Endothelial cell of umbilical vein (primary cell): ENCODE data around the gene PTOV1. TPM values are rescaled to one million over a fixed set of nuclear protein-coding genes. Genes with fewer than 3 reads are reported as not detected.

Experiments
- BruUV-seq: library from RNA; stranded (reverse); fragments of 400-500 nt; replicated peaks from 2 replicates; lab custom pipeline; 2021; lab: Mats Ljungman, UMichigan
- CTCF ChIA-PET: fragments of 300-600, 350-600 bp; sonication (Branson Sonifier 250); formaldehyde crosslinking; loops from one replicate; lab custom pipeline; 2021; ENCODE audit warnings: antibody characterized with exemption, inconsistent platforms; lab: Charles Lee
- POLR2A ChIA-PET: fragments of 300-600, 350-600 bp; sonication (Branson Sonifier 250); formaldehyde crosslinking; loops from one replicate; lab custom pipeline; 2021; ENCODE audit warnings: antibody characterized with exemption, inconsistent platforms; lab: Charles Lee
- DNase-seq: peaks from one replicate; pipeline ENCODE4 v3.0.0-alpha.2; 2011; ENCODE audit warnings: low read depth, low spot score
- FAIRE-seq: peaks from 2 replicates; lab custom pipeline; 2011; peaks lifted over from hg19 to GRCh38; lab: Jason Lieb, UNC
- H2AFZ ChIP-seq: 2 replicates; pipeline ENCODE4 v1.6.0; 2012; ENCODE audit warnings: low read depth, low read length, control low read depth, inconsistent platforms
- H3K27ac ChIP-seq: 2 replicates; pipeline ENCODE4 v1.5.1; 2011; ENCODE audit warnings: low read depth, mild to moderate bottlenecking, control low read depth, low read length, moderate library complexity; ENCODE audit not compliant: insufficient read depth
- H3K27me3 ChIP-seq, 2 experiments: 2 replicates each; pipeline versions ENCODE4 v1.6.0 to v1.6.1; 2011; ENCODE audit warnings: low read length in 2 of 2, mixed read lengths in 1 of 2; ENCODE audit not compliant: control insufficient read depth in 2 of 2, insufficient read depth in 2 of 2
- H3K36me3 ChIP-seq, 2 experiments: 2 replicates in 1 of 2; 3 replicates in 1 of 2; pipeline ENCODE4 v1.5.1; 2011; ENCODE audit warnings: low read length in 2 of 2, mild to moderate bottlenecking in 1 of 2, moderate library complexity in 1 of 2; ENCODE audit not compliant: control insufficient read depth in 2 of 2, insufficient read depth in 2 of 2; ENCODE audit errors: extremely low read depth in 1 of 2
- H3K4me1 ChIP-seq: 3 replicates; pipeline ENCODE4 v1.5.1; 2011; ENCODE audit warnings: mild to moderate bottlenecking, low read length; ENCODE audit not compliant: control insufficient read depth, insufficient read depth; ENCODE audit errors: extremely low read depth
- H3K4me2 ChIP-seq: 2 replicates; pipeline ENCODE4 v1.6.1; 2011; ENCODE audit warnings: low read length, control low read depth, mixed read lengths; ENCODE audit not compliant: insufficient read depth
- H3K4me3 ChIP-seq, 3 experiments: fragments of 200-600 bp in 1 of 3; sonication (generic), shearing (Covaris generic) in 1 of 3; replicated peaks in 1 of 3; 2 replicates each; pipeline ENCODE4 v1.5.1; 2011 to 2016; ENCODE audit warnings: control low read depth in 3 of 3, low read length in 3 of 3, mild to moderate bottlenecking in 2 of 3, inconsistent platforms in 1 of 3, low read depth in 1 of 3, moderate library complexity in 1 of 3; ENCODE audit not compliant: insufficient read depth in 1 of 3
- H3K79me2 ChIP-seq: 2 replicates; pipeline ENCODE4 v1.6.0; 2012; ENCODE audit warnings: low read length, inconsistent platforms; ENCODE audit not compliant: control insufficient read depth, insufficient read depth
- H3K9ac ChIP-seq: replicated peaks from 2 replicates; pipeline ENCODE3; 2011; ENCODE audit warnings: low read length, control low read depth; ENCODE audit not compliant: insufficient read depth; ENCODE audit errors: extremely low read depth
- H3K9me1 ChIP-seq: replicated peaks from 3 replicates; pipeline ENCODE4 v1.6.0; 2011; ENCODE audit warnings: mild to moderate bottlenecking, low read length; ENCODE audit not compliant: control insufficient read depth, insufficient read depth; ENCODE audit errors: extremely low read depth
- H3K9me3 ChIP-seq: replicated peaks from 2 replicates; pipeline ENCODE4 v1.5.1; 2012; ENCODE audit warnings: low read length, inconsistent platforms; ENCODE audit not compliant: control insufficient read depth, insufficient read depth
- H4K20me1 ChIP-seq: replicated peaks from 2 replicates; pipeline ENCODE3; 2011; ENCODE audit warnings: mild to moderate bottlenecking, low read length; ENCODE audit not compliant: control insufficient read depth, insufficient read depth; ENCODE audit errors: extremely low read depth
- EZH2 ChIP-seq: IDR thresholded peaks from 2 replicates; pipeline ENCODE4 v1.6.1; 2012; ENCODE audit warnings: borderline replicate concordance, low read depth, mild to moderate bottlenecking, moderate library complexity, low read length, inconsistent platforms; ENCODE audit not compliant: severe bottlenecking
- FOS ChIP-seq: IDR thresholded peaks from 2 replicates; pipeline ENCODE4 v1.6.1; 2011; ENCODE audit warnings: mild to moderate bottlenecking, low read length, moderate library complexity, borderline replicate concordance; ENCODE audit not compliant: insufficient read depth
- GATA2 ChIP-seq: IDR thresholded peaks from 2 replicates; pipeline ENCODE4 v1.7.0; 2011; ENCODE audit warnings: low read depth, mild to moderate bottlenecking, moderate library complexity, mixed read lengths, low read length; ENCODE audit not compliant: insufficient read length, insufficient read depth
- JUN ChIP-seq: IDR thresholded peaks from 2 replicates; pipeline ENCODE4 v1.6.1; 2011; ENCODE audit warnings: borderline replicate concordance, low read depth; ENCODE audit not compliant: insufficient read length, insufficient read depth
- MAX ChIP-seq: IDR thresholded peaks from 2 replicates; pipeline ENCODE4 v1.6.1; 2011; ENCODE audit not compliant: insufficient read depth, insufficient read length
- MYC ChIP-seq: IDR thresholded peaks from one replicate; pipeline ENCODE4 v1.6.1; 2011; ENCODE audit warnings: mild to moderate bottlenecking, low read depth, low read length
- POLR2A ChIP-seq: IDR thresholded peaks from 2 replicates; pipeline ENCODE4 v1.6.1; 2012; ENCODE audit warnings: low read depth, mild to moderate bottlenecking, control low read depth, low read length
- POLR2AphosphoS5 ChIP-seq: IDR thresholded peaks from 2 replicates; pipeline ENCODE4 v1.6.1; 2012; ENCODE audit warnings: low read depth, mild to moderate bottlenecking, control low read depth, low read length, moderate library complexity; ENCODE audit not compliant: insufficient read depth
- dilution Hi-C: fragments of 300-500 bp; cut with MboI; formaldehyde crosslinking; loops from one replicate; pipeline ENCODE4 v1.15.0; 2019; ENCODE audit warnings: low sequenced_read_pairs; ENCODE audit not compliant: extremely low pct_ligation_motif_present
- intact Hi-C: fragments of 100-400 bp; cut with micrococcal nuclease; formaldehyde crosslinking; loops from one replicate; pipeline ENCODE4 v1.10.0; 2022
- polyA plus RNA-seq, 4 experiments: library from polyadenylated mRNA; depleted of rRNA in 3 of 4; stranded (reverse) in 3 of 4; unstranded in 1 of 4; fragments of >200 nt; gene quantifications; 2 replicates each; pipeline versions ENCODE4 v1.2.1 to v1.2.3, GENCODE V29; 2011 to 2012; ENCODE audit warnings: missing spikeins in 1 of 4
- total RNA-seq: library from RNA; stranded (reverse); gene quantifications from 2 replicates; pipeline ENCODE4 v1.2.3, GENCODE V29; 2021
- TF ChIP-seq, protein P1 (sequence below), 2 donors: IDR thresholded peaks; 1 replicate in 1 of 2; 2 replicates in 1 of 2; pipeline ENCODE4 v1.5.1; 2011; ENCODE audit warnings: low read length in 2 of 2, mild to moderate bottlenecking in 2 of 2, moderate library complexity in 2 of 2, control low read depth in 1 of 2, inconsistent platforms in 1 of 2, low read depth in 1 of 2; ENCODE audit not compliant: insufficient read depth in 1 of 2; ENCODE audit errors: extremely low read depth in 1 of 2

The PTOV1 gene
- total and polyA plus RNA-seq, 2 donors (not counting 3 experiments of a cell fraction or from before 2014, with no cell fraction given): 116 to 184 TPM

DNA sequence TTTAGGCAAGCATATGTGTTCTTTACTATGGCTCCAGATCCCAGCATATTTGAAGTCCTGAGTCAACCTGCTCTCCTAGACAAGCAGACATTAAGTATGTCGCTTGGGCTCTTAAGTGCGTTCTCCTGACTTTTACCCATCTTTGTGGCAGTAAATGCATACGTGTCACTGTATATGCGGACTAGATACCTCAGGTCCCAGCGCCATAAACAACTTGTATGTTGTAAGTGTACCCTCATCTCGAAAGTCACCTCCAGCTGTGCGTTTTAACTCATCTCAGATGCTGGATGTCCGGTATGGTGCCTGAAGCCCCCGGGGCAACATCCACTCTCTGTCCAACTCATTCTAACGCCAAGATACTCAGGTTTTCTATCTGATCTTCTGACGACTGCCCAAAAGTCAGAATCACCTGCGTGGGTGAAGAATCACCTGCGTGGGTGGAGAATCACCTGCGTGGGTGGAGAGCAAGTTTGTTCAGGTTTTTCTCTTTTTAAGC lies 1.7 kb downstream of the PTOV1 start:
- Histone ChIP-seq H3K27ac (no peak overlapping the region), H3K4me1 (peaks cover 24% of the 10 kb centered on the region), H3K36me3 (peaks cover 2 to 24% of the 10 kb centered on the region in 2 experiments), H3K9me1 (no peaks in the 10 kb centered on the region), H3K4me3 (peak overlapping the region in 2 of 3 experiments; percentile 57 to 67), H4K20me1 (no peaks in the 10 kb centered on the region), H3K9ac (no peak overlapping the region), H3K79me2 (peaks cover 25% of the 10 kb centered on the region), H3K27me3 (no peaks in the 10 kb centered on the region), H2AFZ (no peak overlapping the region), H3K4me2 (peak overlapping the region; percentile 40), H3K9me3 (no peaks in the 10 kb centered on the region)
- POLR2A ChIA-PET: interaction anchor here (0.6 kb wide), 1 partner anchor 261 kb away, joined by 3 read pairs; no protein-coding TSS in a partner anchor
- BruUV-seq: TSS peak; percentile 45
- DNase-seq: no peak
- TF ChIP-seq GATA2: no peak
- no peak for TF ChIP-seq JUN
- no peak for TF ChIP-seq MYC
- TF ChIP-seq, protein P1, sequence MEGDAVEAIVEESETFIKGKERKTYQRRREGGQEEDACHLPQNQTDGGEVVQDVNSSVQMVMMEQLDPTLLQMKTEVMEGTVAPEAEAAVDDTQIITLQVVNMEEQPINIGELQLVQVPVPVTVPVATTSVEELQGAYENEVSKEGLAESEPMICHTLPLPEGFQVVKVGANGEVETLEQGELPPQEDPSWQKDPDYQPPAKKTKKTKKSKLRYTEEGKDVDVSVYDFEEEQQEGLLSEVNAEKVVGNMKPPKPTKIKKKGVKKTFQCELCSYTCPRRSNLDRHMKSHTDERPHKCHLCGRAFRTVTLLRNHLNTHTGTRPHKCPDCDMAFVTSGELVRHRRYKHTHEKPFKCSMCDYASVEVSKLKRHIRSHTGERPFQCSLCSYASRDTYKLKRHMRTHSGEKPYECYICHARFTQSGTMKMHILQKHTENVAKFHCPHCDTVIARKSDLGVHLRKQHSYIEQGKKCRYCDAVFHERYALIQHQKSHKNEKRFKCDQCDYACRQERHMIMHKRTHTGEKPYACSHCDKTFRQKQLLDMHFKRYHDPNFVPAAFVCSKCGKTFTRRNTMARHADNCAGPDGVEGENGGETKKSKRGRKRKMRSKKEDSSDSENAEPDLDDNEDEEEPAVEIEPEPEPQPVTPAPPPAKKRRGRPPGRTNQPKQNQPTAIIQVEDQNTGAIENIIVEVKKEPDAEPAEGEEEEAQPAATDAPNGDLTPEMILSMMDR (IDR thresholded peaks at IDR 0.05; ENCODE audit: extremely low read depth in 1 of 2, insufficient read depth in 1 of 2, low read depth in 1 of 2, low read length in 2 of 2): no peak
- intact Hi-C loops (no loop called here), dilution Hi-C loops (no loop called here)
- FAIRE-seq: no peak
- CTCF ChIA-PET: no interaction called here

DNA sequence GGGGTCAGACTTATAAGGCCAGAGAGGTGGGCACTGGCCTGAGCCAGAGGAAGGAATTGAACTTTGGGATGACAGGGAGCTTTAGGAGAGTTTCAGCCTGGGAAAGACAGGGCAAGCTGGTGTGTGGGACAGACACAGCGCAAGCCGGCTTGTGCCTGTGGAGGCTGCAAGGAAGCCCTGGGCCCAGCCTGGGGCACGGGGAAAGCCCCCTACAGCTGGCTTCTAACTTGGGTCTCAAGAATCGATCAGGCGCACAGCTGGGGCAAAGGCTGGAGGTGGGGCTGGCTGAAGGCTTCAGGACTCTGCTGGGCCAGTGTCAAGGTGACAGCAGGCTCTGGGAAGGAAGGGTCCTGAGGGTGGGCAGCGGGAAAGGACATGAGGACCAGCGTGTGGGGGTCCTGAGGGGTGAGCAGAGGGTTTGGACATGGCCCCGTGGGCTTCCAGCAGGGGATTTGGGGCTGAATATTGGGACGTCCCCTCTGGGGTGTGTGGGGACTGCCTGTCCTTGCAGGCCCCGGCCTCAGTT lies 3.0 kb downstream of the PTOV1 start:
- no peak overlapping the region for H3K27ac ChIP-seq
- peaks cover 25% of the 10 kb centered on the region for H3K79me2 ChIP-seq
- H3K4me3 ChIP-seq: no peak overlapping the region
- no peak overlapping the region for H2AFZ ChIP-seq
- TF ChIP-seq, protein P1 (IDR thresholded peaks at IDR 0.05; ENCODE audit: extremely low read depth in 1 of 2, insufficient read depth in 1 of 2, low read depth in 1 of 2, low read length in 2 of 2): no peak
- no peak for TF ChIP-seq GATA2
- no peak for TF ChIP-seq POLR2AphosphoS5
- TF ChIP-seq POLR2A: no peak
- TF ChIP-seq MAX: no peak
- TF ChIP-seq MYC: no peak
- no peak for TF ChIP-seq FOS
- TF ChIP-seq EZH2: no peak
- no peak for TF ChIP-seq JUN
- peaks cover 20% of the 10 kb centered on the region for H3K4me1 ChIP-seq
- no peaks in the 10 kb centered on the region for H3K9me3 ChIP-seq
- H3K9me1 ChIP-seq: no peaks in the 10 kb centered on the region
- CTCF ChIA-PET: no interaction called here
- H3K27me3 ChIP-seq: no peaks in the 10 kb centered on the region
- no peak overlapping the region for H3K4me2 ChIP-seq
- dilution Hi-C loops (no loop called here), intact Hi-C loops (no loop called here)
- H3K9ac ChIP-seq: no peak overlapping the region
- DNase-seq (no peak), FAIRE-seq (no peak)
- no peaks in the 10 kb centered on the region for H4K20me1 ChIP-seq
- POLR2A ChIA-PET: no interaction called here
- H3K36me3 ChIP-seq: peaks cover 2 to 36% of the 10 kb centered on the region in 2 experiments
- no TSS peak for BruUV-seq
